Activated CD8-positive, alpha-beta T cell treated with anti-CD3 and anti-CD28 coated beads for 36 hours (primary cell): ENCODE data around the gene HNRNPUL1. TPM values are rescaled to one million over a fixed set of nuclear protein-coding genes. Genes with fewer than 3 reads are reported as not detected.
A peak's percentile ranks its signal among the peaks of the same experiment; 100 is the strongest.

Experiments used
- ATAC-seq: fragments of 200-7000 bp; cut with Tn5 transposase; one replicate; pipeline ENCODE4 v1.10.0; 2021; ENCODE audit warnings: mild to moderate bottlenecking, moderate library complexity
- CTCF ChIA-PET: fragments of 350-600 bp; sonication (Branson Sonifier 250); formaldehyde crosslinking; loops from one replicate; lab custom pipeline; 2021; ENCODE audit warnings: antibody characterized with exemption; lab: Charles Lee
- POLR2A ChIA-PET: fragments of 350-600 bp; sonication (Branson Sonifier 250); formaldehyde crosslinking; loops from one replicate; lab custom pipeline; 2021; ENCODE audit warnings: antibody characterized with exemption; lab: Charles Lee
- DNase-seq: peaks from one replicate; pipeline ENCODE4 v3.0.0-alpha.2; 2020
- H3K27ac Mint-ChIP-seq: one replicate; pipeline ENCODE4 v1.8.0; 2021; ENCODE audit warnings: mild to moderate bottlenecking, mixed read lengths
- H3K27me3 Mint-ChIP-seq: one replicate; pipeline ENCODE4 v1.8.0; 2021; ENCODE audit warnings: mixed read lengths
- H3K36me3 Mint-ChIP-seq: one replicate; pipeline ENCODE4 v1.8.0; 2021; ENCODE audit warnings: low read depth, mixed read lengths
- H3K4me1 Mint-ChIP-seq: one replicate; pipeline ENCODE4 v1.8.0; 2021; ENCODE audit warnings: low read depth, mixed read lengths
- H3K4me3 Mint-ChIP-seq: one replicate; pipeline ENCODE4 v1.8.0; 2021; ENCODE audit warnings: mild to moderate bottlenecking, moderate library complexity, mixed read lengths
- H3K9me3 Mint-ChIP-seq: one replicate; pipeline ENCODE4 v1.8.0; 2021; ENCODE audit warnings: mixed read lengths
- intact Hi-C: fragments of 100-400 bp; cut with micrococcal nuclease; formaldehyde crosslinking; loops from one replicate; pipeline ENCODE4 v1.10.0; 2022
- total RNA-seq, 2 experiments: library from RNA; stranded (reverse); gene quantifications; one replicate each; pipeline ENCODE4 v1.2.3, GENCODE V29; 2021
- TF ChIP-seq, protein P1 (sequence below): fragments of 200-600 bp; IDR thresholded peaks from one replicate; pipeline ENCODE4 v1.8.0; 2022; ENCODE audit warnings: antibody characterized with exemption, mild to moderate bottlenecking

HNRNPUL1 gene
- total RNA-seq, 2 experiments from 2014 or later, result 257 to 259 TPM

GRCh38 chr19:41311613-41312012, 47.4 kb downstream of the HNRNPUL1 start:
- H3K36me3 Mint-ChIP-seq, result peaks cover 46% of the 10 kb centered on the region
- H3K4me1 Mint-ChIP-seq, result peaks cover 49% of the 10 kb centered on the region
- DNase-seq (no peak), ATAC-seq (no peak)
- ChIA-PET POLR2A (interaction anchor here (0.6 to 3.7 kb wide), 5 partner anchors 10 to 46 kb away, joined by 3 to 39 read pairs (median 4); partner anchors contain the start of gene TGFB1), CTCF (no interaction called here)
- peak overlapping the region; percentile 38 for H3K4me3 Mint-ChIP-seq
- intact Hi-C loops, result no loop called here
- H3K27ac Mint-ChIP-seq, result peak overlapping the region; percentile 6
- H3K9me3 Mint-ChIP-seq, result no peaks in the 10 kb centered on the region
- TF ChIP-seq, protein P1, sequence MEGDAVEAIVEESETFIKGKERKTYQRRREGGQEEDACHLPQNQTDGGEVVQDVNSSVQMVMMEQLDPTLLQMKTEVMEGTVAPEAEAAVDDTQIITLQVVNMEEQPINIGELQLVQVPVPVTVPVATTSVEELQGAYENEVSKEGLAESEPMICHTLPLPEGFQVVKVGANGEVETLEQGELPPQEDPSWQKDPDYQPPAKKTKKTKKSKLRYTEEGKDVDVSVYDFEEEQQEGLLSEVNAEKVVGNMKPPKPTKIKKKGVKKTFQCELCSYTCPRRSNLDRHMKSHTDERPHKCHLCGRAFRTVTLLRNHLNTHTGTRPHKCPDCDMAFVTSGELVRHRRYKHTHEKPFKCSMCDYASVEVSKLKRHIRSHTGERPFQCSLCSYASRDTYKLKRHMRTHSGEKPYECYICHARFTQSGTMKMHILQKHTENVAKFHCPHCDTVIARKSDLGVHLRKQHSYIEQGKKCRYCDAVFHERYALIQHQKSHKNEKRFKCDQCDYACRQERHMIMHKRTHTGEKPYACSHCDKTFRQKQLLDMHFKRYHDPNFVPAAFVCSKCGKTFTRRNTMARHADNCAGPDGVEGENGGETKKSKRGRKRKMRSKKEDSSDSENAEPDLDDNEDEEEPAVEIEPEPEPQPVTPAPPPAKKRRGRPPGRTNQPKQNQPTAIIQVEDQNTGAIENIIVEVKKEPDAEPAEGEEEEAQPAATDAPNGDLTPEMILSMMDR, result no peak
- H3K27me3 Mint-ChIP-seq, result no peaks in the 10 kb centered on the region

DNA sequence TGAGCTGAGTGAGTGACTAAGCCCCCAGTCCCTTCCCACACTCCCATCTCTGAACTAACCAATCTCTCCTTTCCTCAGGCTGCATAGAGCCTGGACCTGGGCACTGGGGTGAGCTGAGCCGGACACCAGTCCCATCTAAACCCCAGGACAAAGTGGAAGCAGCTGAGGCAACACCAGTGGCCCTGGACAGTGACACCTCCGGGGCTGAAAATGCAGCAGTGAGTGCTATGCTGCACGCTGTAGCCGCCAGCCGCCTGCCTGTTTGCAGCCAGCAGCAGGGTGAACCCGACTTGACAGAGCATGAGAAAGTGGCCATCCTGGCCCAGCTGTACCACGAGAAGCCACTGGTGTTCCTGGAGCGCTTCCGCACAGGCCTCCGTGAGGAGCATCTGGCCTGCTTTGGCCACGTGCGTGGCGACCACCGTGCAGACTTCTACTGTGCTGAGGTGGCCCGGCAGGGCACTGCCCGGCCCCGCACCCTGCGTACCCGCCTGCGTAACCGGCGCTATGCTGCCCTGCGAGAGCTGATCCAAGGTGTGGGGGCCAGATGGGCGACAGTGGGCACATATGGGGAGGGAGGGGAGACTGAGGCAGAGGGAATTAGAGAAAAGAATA, 52.2 kb downstream of the HNRNPUL1 start:
- ChIA-PET CTCF (interaction anchor here (1.3 to 1.7 kb wide), 2 partner anchors 7 to 8 kb away, joined by 4 to 5 read pairs; no protein-coding TSS in a partner anchor), POLR2A (interaction anchor here (2.0 kb wide), 1 partner anchor 10 kb away, joined by 10 read pairs; no protein-coding TSS in a partner anchor)
- H3K27me3 Mint-ChIP-seq, result no peaks in the 10 kb centered on the region
- H3K36me3 Mint-ChIP-seq, result peaks cover 42% of the 10 kb centered on the region
- no peak overlapping the region for H3K4me3 Mint-ChIP-seq
- H3K9me3 Mint-ChIP-seq, result no peaks in the 10 kb centered on the region
- DNase-seq (no peak), ATAC-seq (no peak)
- intact Hi-C loops, result no loop called here
- H3K27ac Mint-ChIP-seq, result peak overlapping the region; percentile 78
- peaks cover 22% of the 10 kb centered on the region for H3K4me1 Mint-ChIP-seq
- TF ChIP-seq, protein P1, result no peak

DNA sequence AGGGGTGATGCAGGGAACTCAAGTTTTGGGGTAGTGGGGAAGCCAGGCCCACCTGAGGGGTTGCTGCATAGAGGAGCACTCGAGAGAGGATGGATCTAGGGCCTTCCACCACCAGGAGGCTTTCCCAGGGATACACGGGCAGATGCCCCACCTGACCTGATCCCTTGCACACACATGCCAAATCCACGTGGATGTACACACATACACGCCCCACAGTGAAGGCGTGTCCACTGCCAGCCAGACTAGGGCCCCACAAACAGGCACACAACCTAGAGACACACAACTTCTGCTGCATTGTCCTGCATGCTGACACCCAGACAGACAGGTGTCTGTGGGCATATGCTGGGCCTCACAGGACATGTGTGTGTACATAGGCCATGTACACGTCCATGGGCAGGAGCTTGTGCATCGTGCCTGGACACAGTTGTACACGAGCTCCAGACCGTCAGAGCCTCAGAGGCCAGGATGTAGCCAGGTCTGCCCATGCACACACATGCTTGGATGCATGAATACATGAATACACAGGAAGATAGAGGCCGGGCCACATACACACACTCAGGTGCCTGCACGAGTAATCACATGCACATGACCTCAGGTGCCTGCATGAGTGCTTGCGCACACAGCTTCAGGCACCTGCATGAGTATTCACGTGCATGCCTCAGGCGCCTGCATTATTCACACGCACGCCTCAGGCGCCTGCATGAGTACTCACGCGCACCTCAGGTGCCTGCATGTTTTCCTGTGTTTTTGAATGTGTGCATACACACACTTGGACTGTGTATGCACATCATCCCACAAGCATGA, 54.7 kb downstream of the HNRNPUL1 start:
- H3K27ac Mint-ChIP-seq, result peak overlapping the region; percentile 38
- CTCF ChIA-PET, result no interaction called here
- POLR2A ChIA-PET, result interaction anchor here (0.7 to 2.0 kb wide), 4 partner anchors 9 to 55 kb away, joined by 4 to 5 read pairs (median 5); partner anchors contain the start of genes CCDC97 and HNRNPUL1
- ATAC-seq (no peak), DNase-seq (no peak)
- intact Hi-C loops, result no loop called here
- TF ChIP-seq, protein P1, result no peak
- peaks cover 43% of the 10 kb centered on the region for H3K36me3 Mint-ChIP-seq
- no peaks in the 10 kb centered on the region for H3K27me3 Mint-ChIP-seq
- H3K9me3 Mint-ChIP-seq, result no peaks in the 10 kb centered on the region
- no peak overlapping the region for H3K4me3 Mint-ChIP-seq
- H3K4me1 Mint-ChIP-seq, result peaks cover 27% of the 10 kb centered on the region

DNA sequence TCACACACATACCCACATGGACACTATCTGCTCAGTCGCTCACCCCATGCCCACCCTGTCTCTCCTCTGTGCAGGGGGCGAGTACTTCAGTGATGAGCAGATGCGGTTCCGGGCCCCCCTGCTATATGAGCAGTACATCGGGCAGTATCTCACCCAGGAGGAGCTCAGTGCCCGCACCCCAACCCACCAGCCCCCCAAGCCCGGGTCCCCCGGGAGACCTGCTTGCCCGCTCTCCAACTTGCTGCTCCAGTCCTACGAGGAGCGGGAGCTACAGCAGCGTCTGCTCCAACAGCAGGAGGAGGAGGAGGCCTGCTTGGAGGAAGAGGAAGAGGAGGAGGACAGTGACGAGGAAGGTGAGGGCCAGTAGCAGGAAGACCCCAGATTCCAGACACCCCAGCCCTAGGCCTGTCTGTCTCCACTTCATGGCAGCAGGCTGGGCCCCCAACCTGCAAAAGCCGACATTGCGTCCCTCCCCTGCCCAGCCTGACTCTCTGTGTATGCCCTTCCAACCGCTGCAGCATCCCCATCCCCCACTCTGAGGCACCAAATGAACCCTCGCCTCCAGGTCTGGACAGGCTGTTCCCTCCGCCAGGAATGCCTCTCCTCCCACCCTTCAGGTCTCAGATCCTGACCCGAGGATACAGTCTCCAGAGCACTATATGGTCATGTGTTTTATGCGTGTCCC, 55.5 kb downstream of the HNRNPUL1 start:
- DNase-seq (no peak), ATAC-seq (no peak)
- H3K27ac Mint-ChIP-seq, result peak overlapping the region; percentile 38
- H3K9me3 Mint-ChIP-seq, result no peaks in the 10 kb centered on the region
- H3K27me3 Mint-ChIP-seq, result no peaks in the 10 kb centered on the region
- TF ChIP-seq, protein P1, result no peak
- intact Hi-C loops, result no loop called here
- H3K36me3 Mint-ChIP-seq, result peaks cover 40% of the 10 kb centered on the region
- H3K4me1 Mint-ChIP-seq, result peaks cover 34% of the 10 kb centered on the region
- no peak overlapping the region for H3K4me3 Mint-ChIP-seq
- ChIA-PET CTCF (no interaction called here), POLR2A (interaction anchor here (0.7 to 2.0 kb wide), 4 partner anchors 9 to 56 kb away, joined by 4 to 5 read pairs (median 4); partner anchors contain the start of genes CCDC97 and HNRNPUL1)
